Brain pericyte (primary cell): Measurements from ENCODE around the gene IER3IP1.
"Not testable (repeated sequence)": the region's sequence is repeated elsewhere in the genome, so short reads cannot be mapped to it uniquely, and the experiment has no call there.

Source experiments
- DNase-seq: peaks from one replicate; pipeline ENCODE4 v3.0.0-alpha.2; 2012; ENCODE audit warnings: low read depth, low spot score

Gene IER3IP1

DNA sequence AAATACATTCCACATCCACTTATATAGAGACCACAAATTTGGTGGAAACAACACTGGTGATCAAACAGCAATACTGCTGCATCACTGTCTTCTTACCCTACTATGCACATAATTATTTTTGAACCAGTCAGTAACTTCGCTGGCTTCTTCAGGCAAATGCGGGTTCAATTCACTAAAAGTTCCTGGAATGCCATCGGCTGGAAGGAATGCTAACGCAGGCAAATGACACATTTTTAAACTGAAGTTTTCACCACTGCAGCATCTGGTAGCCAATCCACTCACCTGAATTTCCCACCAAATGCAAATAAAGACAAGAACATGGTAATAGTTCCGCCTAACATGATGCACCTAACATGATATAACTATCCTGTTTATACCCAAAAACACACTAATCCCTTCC is 15.9 kb downstream of the IER3IP1 start:
- no peak for DNase-seq

DNA sequence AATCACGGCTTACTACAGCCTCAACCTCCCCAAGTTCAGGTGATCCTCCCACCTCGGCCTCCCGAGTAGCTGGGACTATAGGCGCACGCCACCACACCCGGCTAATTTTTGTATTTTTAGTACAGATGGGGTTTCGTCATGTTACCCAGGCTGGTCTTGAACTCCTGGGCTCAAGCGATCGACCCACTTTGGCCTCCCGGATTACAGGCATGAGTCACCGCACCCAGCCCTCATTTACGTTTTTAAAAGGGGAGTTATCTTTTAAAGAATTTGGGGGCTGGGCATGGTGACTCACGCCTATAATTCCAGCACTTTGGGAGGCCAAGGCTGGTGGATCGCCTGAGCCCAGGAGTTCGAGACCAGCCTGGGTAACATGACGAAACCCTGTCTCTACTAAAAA is 17.8 kb downstream of the IER3IP1 start:
- not testable (repeated sequence) for DNase-seq

DNA sequence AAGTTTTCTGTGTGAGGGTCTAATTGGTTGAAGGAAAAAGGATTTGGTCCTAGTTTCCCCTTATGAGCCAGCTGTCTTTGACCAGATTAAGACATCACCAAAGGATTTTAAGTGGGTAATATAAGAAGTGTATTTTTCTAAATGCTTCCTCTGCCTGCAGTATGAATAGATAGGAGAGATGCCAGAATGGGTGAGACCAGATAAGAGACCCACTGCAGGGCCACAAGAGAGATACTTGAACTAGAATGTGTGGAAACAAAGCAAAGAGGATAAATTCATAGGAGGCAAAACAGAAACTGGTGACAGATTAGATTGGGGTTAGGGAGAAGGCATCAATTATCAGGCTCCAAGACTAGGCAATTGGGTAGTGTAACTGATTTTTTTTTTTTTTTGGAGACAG is 24.7 kb downstream of the IER3IP1 start:
- no peak for DNase-seq

DNA sequence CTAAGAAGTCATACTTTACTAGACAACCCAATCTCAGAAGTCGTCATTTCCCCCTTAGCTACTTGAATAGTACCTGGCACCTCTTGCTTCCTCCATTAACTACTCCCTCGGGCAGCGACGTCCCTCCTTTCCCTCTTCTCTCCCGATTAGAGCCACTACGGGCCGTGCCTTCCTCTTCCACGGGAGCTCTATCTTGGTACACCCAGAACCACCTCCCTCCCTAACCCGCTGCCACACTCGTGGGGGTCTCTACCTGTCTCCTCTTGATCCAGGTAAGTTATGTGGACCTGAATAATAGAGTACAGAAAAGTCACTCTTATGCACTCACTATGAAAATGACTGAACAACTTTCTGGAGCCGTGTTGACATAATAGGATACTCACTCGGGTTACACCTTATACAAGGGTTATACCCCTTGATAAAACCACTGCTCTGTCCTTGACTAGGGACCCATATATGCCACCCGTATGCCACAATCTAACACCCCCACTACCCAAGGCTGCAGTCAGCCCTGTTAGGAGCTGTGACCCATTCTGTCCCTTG is 25.3 kb downstream of the IER3IP1 start:
- DNase-seq, result no peak

DNA sequence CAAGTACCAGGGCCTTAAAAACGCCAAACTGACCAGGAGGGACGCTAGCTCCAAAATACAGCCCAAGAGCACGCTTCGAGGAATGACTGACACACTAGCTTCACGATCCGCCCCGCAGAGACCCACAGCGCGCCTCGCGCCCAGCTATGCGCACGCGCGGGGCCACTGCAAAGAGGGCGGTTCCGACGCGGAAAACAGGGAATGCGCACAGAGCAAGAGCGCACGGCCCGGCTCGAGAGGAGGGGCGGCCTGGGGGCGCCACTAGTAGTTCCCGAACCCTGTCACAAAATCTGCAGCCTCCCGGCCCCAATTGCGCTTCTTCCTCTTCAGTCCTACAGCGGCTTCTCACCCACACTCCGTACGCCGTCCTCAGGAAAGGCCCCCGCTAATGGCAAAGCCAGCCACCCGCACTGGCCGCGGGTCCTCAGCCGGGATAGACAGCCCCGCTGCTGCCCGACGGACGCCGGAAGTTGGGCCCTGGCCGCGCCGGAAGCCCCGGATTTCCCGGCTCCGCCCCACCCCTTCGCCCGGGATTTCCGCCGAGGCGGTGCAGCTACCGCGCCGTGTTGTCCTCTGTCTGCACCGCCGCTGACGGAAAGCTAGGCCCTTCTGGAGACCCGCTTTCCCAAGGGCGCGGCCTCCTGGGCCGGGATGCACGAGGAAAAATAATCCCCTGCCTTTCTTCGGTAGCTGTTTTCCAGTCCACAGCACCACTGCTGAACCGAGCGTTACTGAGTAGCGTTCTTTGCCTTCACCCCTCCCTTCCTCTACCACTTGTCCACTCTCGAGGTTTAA is 25.9 kb downstream of the IER3IP1 start, which contains the start of gene HDHD2:
TSS of gene HDHD2 (minus strand) at position 472 of the 795 bp plus-strand sequence. CDS start 14,061 bp downstream, outside the sequence.
- peak; percentile 37 for DNase-seq

DNA sequence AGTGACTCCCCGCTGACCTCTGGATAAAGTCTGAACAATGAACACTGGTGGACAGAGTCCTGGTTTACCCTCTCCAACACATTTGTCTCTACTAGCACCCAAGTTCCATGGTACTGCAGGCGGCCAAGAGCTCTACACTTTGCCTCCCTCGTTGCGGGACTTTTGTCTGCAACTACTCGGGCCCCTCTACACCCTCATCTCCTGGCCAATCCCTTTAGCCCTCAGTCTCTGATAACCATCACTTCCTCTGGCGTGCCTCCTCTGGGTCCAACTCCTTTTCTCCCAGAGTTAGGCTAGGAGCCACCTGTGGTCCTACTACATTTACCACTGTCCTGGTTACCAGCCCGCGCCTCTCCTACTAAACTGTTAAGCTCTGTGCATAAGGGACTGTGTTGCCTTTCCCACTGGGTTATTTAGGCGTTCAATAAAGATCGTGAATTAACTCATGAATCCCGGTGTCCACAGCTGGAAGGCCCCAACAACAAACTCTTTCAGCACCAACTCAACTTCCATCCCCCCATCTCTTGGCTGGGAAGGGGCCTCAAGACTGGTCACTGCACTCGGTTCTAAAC is 26.6 kb downstream of the IER3IP1 start:
- DNase-seq, result no peak

DNA sequence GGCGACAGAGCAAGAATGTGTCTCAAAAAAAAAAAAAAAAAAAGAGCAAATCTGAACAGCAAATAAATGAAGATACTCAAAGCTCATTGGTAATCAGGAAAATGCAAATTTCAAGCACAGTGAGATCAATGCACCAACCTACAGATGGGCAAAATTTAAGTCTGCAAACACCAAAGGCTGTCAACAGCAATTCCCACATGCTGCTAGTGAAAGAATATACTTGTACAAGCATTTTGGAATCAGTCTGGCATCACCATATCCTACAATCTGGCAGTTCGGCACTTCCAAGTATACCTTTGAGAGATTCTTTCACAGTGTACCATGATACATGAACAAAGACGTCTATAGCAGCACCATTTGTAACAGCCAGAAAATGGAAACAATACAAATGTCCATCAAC is 30.0 kb downstream of the IER3IP1 start:
- no peak for DNase-seq

DNA sequence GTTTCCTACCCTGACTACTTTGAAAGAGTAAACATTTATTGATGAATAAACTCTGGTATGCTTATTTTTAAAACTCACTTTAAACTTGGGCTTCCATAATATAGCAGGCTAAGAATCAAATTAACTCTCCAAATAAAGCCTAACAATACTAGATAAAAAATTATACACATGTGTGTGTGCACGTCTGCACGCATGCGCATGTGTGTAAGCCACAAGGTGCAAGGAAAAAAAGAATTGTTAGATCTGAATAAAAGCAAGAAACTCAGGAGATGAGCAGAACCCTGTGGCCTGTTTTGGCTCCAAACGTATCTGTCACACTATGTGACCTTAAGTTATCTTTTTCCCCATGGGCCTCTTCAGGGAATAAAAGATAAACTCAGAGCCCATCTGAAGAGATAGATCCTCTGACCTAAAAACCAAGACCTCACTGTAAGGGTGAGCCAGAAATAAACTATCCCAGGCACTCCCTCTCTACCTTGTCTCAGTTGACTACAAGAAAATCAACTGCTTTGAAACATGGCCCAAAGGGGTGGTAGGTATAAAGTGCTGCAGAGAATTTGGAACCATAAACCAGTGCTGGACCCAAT is 32.2 kb downstream of the IER3IP1 start:
- DNase-seq, result no peak

DNA sequence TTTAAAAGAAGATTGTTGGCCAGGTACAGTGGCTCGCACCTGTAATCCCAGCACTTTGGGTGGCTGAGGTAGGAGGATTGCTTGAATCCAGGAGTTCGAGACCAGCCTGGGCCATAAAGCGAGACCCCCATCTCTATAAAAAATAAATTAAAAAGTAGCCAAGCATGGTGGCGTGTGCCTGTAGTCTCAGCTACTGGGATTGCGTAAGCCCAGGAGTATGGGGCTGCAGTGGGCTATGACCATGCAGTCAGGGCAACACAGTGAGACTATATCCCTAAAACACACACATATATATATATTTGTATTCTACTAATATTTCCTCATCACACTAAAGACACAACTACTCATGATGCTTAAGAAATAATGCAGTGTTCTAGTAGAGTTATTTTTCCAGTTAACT is 33.0 kb downstream of the IER3IP1 start:
- no peak for DNase-seq

DNA sequence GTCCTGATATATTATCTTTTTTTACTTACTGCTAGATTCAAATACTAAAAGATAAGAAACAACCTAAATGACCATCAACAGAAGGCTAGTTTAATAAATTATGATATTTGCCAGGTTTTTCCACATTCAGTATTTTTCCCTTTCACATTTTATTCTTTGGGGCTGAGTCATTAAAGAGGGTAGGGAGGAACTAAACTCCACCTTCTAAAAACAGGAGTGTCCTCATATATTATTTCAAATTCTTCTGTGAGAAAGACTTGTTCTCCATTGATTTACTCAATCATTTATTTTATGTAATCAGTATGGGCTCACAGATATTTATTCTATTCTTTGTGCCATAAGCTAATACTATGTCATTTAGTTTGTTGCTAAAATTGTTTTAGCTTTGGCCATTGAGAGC is 34.9 kb downstream of the IER3IP1 start:
- no peak for DNase-seq

DNA sequence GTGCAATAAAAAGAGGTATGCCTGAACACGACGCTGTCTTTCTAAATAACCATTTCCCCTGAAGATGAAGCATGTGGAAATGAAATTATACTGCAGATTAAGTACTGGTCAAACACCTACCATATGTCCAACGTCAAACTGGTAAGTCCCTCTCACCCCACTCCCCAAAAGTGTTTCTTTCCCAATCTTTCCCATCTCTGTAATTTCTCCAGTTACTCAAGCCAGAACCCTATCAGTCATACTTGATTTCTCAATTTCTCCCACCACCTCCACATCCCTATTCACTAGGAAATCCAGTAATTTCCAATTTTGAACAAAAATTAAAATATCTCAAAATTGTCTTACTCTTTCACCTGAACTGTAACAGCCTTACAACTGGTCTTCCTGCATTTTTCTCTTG is 55.0 kb downstream of the IER3IP1 start:
- DNase-seq, result no peak

DNA sequence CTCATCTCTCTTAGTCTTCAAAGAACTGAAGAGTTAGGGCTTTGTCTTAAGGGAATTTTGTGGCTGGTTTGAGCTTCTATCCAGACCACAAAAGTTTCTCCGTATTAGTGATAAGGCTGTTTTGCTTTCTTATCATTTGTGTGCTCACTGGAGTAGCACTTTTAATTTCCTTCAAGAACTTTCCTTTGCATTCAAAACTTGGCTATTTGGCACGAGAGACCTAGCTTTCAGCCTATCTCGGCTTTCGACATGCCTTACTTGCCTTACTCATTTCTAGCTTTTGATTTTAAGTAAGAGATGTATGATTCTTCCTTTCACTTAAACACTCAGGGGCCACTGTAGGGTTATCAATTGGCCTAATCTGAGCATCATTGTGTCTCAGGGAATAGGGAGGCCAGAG is 55.7 kb downstream of the IER3IP1 start:
- DNase-seq, result no peak

DNA sequence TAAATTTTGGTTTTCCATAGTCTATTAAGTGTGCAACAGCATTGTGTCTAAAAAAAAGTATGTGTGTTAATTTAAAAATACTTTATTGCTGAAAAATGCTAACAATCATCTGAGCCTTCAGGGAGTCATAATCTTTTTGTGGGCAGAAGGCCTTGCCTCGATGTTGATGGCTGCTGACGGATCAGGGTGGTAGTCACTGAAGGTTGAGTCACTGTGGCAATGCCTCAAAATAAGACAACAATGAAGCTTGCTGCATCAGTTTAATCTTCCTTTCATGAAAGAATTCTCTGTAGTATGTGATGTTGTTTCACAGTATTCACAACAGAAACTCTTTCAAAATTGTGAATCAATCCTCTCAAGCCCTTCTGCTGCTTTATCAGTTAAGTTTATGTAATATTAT is 57.2 kb downstream of the IER3IP1 start:
- no peak for DNase-seq

DNA sequence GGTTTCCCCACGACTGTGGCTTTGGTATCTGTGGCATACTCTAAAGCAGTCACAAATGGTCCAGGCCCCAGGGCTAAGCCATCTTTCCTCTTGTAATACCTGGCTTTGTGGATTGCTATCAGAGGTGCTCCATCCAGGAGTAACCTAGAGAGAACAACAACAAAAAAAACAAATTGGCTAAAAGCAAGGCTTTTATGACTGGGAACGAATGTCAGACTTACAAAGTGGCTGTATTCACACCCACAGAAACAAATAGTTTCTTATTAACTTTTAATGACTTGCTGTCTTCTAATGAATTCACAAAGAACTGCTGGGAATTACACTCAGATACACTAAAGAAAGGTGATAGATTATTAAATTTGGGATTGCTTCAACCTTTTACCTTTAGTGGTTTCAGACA is 61.0 kb downstream of the IER3IP1 start:
- no peak for DNase-seq

DNA sequence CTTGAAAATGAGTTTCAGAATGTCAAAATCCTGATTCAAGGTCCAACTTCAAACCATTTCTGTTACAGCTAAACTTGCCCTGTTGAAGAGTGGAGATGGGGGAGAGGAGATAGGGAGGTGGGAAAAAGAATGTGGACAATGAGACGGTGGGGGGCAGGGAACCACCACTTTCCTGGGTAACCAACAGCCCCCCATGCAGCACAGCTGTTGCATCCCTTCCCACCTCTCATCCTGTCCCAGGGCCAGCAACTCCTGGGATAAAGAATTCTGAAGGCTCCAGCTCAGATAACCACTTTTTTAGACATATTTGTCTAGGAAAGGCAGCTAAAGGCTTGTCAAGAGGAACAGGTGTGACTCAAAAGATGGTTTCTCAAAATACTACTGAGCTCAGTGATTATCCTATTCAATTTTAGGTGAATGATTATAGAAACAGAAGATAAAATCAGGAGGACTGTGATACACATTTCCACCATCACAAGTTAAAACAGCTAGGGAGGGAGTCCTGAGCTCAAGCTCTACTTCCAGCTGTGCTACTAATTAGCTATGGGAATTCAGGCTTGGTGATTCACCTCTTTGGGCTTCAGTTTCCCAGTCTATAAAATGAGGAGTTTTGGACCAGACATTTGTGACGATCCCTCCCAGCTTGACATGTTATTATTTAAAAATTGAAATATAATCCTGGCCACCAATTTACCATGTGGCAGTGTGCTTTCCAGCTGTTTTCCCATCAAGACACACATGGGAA is 62.2 kb downstream of the IER3IP1 start:
- DNase-seq, result no peak

DNA sequence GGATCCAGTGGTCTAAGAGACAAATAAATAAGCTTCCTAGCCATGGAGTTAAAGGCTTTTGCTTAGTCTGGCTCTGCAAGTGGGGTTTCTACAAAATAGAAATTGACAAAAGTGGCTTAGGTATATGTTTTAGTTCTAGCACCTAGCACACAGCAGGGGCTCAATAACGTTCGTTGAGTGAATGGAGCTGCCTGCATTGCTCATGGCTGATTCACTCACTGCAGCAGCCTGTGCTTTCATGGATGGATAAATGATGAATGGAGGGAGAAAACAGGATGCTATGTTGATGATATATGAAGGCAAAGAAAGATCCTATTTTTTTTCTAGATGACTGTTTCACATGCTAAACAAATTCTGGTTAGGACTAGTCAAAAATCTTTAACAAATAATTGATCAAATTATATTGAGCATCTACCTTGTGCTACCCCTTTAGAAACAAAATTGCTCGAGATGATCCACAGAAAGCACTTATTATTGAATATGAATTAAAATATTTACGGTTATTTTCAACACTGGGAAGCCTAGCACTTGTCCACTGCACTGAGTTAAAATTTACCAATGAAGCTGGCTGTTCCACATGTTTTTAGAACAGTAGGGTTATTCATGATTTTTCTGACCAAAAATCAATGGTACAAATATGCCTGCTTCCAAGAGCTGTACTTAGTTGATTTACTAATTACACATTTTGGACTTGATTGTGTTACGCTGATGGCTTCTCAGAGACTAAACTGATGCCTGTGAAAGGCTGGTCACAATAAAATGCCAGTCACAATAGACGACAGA is 65.5 kb downstream of the IER3IP1 start:
- DNase-seq, result no peak

DNA sequence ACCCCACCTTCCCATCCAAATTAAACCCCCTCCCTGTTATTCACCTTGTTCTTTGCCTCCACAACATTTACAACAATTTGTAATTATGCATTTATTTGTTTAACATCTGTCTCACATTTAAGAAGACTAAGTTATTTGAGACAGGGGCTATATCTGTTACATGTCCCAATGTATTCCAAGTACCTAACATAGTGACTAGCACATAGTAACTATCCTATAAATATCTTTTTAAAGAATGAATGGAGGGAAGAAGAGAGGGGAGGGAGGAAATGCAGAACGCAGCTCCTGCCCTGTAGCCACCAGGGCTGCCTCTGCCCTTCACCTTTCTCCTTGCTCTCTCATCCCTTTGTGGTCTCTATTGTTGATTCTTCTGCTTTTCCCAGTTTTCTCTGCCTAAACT is 66.4 kb downstream of the IER3IP1 start:
- DNase-seq, result no peak

DNA sequence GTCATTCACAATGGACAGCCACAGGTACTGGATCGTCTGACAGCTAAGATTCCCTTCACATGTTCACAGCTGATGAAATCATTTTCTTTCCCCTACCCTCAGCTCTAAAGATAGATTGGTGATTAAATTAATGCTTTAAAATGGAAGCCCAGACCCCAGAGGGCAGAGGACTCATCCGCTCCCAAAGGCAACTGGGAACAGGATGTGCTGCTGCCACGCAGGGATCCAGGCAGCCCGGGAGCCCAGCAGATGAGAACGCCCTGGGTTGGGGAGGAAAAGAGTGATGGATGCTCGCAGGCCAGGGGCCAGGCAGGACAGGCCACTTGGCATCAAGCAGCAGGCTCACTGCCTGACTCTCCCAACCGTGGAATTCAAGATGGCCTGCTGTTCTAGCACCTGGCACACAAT is 67.2 kb downstream of the IER3IP1 start:
- DNase-seq, result no peak

DNA sequence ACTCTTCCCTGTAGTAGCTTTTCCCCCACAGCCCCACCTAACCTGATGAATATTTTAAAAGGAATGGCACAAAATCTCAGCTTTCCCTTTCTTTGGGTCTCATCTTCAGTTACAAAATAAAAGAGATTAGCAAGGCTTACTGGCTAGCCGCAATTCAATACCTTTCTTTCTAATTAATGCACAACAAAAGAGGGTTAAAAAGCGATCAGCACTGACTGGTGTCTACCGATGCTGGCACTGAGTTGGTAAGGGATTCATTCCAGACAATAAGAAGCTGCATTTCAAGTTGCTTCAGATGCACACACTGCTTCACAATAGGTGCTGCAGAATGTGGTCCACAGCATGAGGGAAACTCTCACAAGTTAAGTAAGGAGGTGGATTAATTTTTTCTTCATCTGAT is 67.8 kb downstream of the IER3IP1 start:
- DNase-seq, result no peak
